Stimulated activated CD8-positive, alpha-beta memory T cell treated with anti-CD3 and anti-CD28 coated beads, Interleukin-12 subunit alpha, Interleukin-12 subunit beta, amount 100 ng/mL, for 1 hour (primary cell): ENCODE results near the gene INTS4.
"Not testable (repeated sequence)": the region's sequence is repeated elsewhere in the genome, so short reads cannot be mapped to it uniquely, and the experiment has no call there.

Experiments
- DNase-seq: peaks from one replicate; pipeline ENCODE4 v3.0.0-alpha.2; 2020; ENCODE audit warnings: low read depth

The INTS4 gene

GRCh38 chr11:77878247-77878646 is 116.2 kb downstream of the INTS4 start:
- not testable (repeated sequence) for DNase-seq

- no peak for DNase-seq
These were observed 118.4 kb downstream of the INTS4 start for GRCh38 chr11:77876045-77876444.

- no peak for DNase-seq
These were observed 120.3 kb downstream of the INTS4 start for GRCh38 chr11:77874206-77874605.

- DNase-seq: no peak
These were observed 121.1 kb downstream of the INTS4 start for GRCh38 chr11:77873345-77873744.

GRCh38 chr11:77871855-77872254 is 122.6 kb downstream of the INTS4 start:
- DNase-seq: no peak

GRCh38 chr11:77868744-77869143 is 125.7 kb downstream of the INTS4 start:
- DNase-seq: no peak

GRCh38 chr11:77866336-77866735 is 128.1 kb downstream of the INTS4 start:
- no peak for DNase-seq

- no peak for DNase-seq
These were observed 128.7 kb downstream of the INTS4 start for GRCh38 chr11:77865805-77866204.

- not testable (repeated sequence) for DNase-seq
These were observed 133.0 kb downstream of the INTS4 start for GRCh38 chr11:77861444-77861843.

- DNase-seq: not testable (repeated sequence)
These were observed 136.5 kb downstream of the INTS4 start for GRCh38 chr11:77857906-77858457.

GRCh38 chr11:77854838-77855237 is 139.6 kb downstream of the INTS4 start:
- no peak for DNase-seq

- DNase-seq: no peak
These were observed 143.0 kb downstream of the INTS4 start for GRCh38 chr11:77851503-77851902.

- not testable (repeated sequence) for DNase-seq
These were observed 150.8 kb downstream of the INTS4 start for GRCh38 chr11:77843700-77844099.

GRCh38 chr11:77842441-77843121 is 151.9 kb downstream of the INTS4 start:
- DNase-seq: no peak

- DNase-seq: no peak
These were observed 161.2 kb downstream of the INTS4 start for GRCh38 chr11:77833302-77833701.

GRCh38 chr11:77828926-77829325 is 165.5 kb downstream of the INTS4 start:
- DNase-seq: no peak
